Stimulated activated naive CD4-positive, alpha-beta T cell (primary cell): ENCODE measurements around the gene CADM3.

ENCODE experiments used
- DNase-seq, 6 experiments: peaks; one replicate each; lab custom pipeline; 2025; lab: John Stamatoyannopoulos, UW

CADM3 gene

GRCh38 chr1:159206110-159206509 is 34.7 kb downstream of the CADM3 start:
- no peak for DNase-seq

- DNase-seq: no peak
Observed at GRCh38 chr1:159207080-159207479, 35.7 kb downstream of the CADM3 start.

GRCh38 chr1:159207774-159208173 is 36.4 kb downstream of the CADM3 start:
- DNase-seq: no peak

GRCh38 chr1:159208175-159208825 is 36.9 kb downstream of the CADM3 start:
- no peak for DNase-seq

- no peak for DNase-seq
Observed at GRCh38 chr1:159209061-159209460, 37.6 kb downstream of the CADM3 start.

- peak in 3 of 6 experiments; percentile 4 to 15 (median 5) for DNase-seq
Observed at GRCh38 chr1:159211331-159212136, 40.1 kb downstream of the CADM3 start.

- no peak for DNase-seq
Observed at GRCh38 chr1:159212596-159212995, 41.2 kb downstream of the CADM3 start.

GRCh38 chr1:159214149-159214760 is 42.8 kb downstream of the CADM3 start:
- DNase-seq: peak in 2 of 6 experiments; percentile 7 to 24

- no peak for DNase-seq
Observed at GRCh38 chr1:159218649-159219636, 47.5 kb downstream of the CADM3 start.

- no peak for DNase-seq
Observed at GRCh38 chr1:159222075-159222865, 50.9 kb downstream of the CADM3 start.

- DNase-seq: no peak
Observed at GRCh38 chr1:159223004-159223403, 51.6 kb downstream of the CADM3 start.

- DNase-seq: no peak
Observed at GRCh38 chr1:159228554-159228953, 57.1 kb downstream of the CADM3 start.

- no peak for DNase-seq
Observed at GRCh38 chr1:159229260-159229885, 58.0 kb downstream of the CADM3 start.

GRCh38 chr1:159229896-159230295 is 58.5 kb downstream of the CADM3 start:
- no peak for DNase-seq

- DNase-seq: no peak
Observed at GRCh38 chr1:159239551-159240220, 68.3 kb downstream of the CADM3 start.

- no peak for DNase-seq
Observed at GRCh38 chr1:159247266-159247665, 75.9 kb downstream of the CADM3 start.

GRCh38 chr1:159248311-159248710 is 76.9 kb downstream of the CADM3 start:
- no peak for DNase-seq

GRCh38 chr1:159250638-159251216 is 79.3 kb downstream of the CADM3 start:
- DNase-seq: no peak
